Right renal pelvis (tissue), 4 donors: ENCODE results near the gene PRR7. TPM values are rescaled to one million over a fixed set of nuclear protein-coding genes. Genes with fewer than 3 reads are reported as not detected.

Source experiments
- DNase-seq, 4 donors: peaks; one replicate each; pipeline ENCODE4 v3.0.0-alpha.2; 2013; ENCODE audit warnings: low read depth in 4 of 4, low spot score in 3 of 4, missing footprints in 1 of 4
- polyA plus RNA-seq, 4 donors: library from polyadenylated mRNA; unstranded; fragments of 120-200 nt; gene quantifications; one replicate each; pipeline ENCODE4 v1.2.1, GENCODE V29; 2013; ENCODE audit not compliant: insufficient read length in 4 of 4

Gene PRR7
- polyA plus RNA-seq, 4 donors = 0.83 to 3.8 (median 1.2) TPM

GRCh38 chr5:177434942-177435738, 11.5 kb upstream of the PRR7 start:
- no peak for DNase-seq

DNA sequence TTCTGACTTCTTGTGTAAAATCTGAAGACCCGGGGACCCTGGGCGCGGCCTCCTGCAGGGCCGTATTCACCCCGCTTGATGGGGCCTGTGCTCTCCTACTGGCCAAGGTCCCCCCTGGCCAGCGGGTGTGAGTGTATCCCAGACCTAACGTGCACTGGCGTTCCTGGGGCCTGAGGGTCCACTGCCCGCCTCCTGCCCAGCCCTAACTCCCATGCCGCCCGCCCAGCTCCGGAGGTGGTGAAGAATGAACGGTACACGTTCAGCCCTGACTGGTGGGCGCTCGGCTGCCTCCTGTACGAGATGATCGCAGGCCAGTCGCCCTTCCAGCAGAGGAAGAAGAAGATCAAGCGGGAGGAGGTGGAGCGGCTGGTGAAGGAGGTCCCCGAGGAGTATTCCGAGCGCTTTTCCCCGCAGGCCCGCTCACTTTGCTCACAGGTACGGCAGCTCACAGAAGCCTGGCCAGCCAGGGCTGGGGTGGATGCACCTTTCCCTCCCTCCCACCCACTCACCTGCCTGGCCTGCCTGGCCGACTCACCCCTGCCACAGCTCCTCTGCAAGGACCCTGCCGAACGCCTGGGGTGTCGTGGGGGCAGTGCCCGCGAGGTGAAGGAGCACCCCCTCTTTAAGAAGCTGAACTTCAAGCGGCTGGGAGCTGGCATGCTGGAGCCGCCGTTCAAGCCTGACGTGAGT, 10.6 kb upstream of the PRR7 start:
- DNase-seq = no peak

- no peak for DNase-seq
Observed at GRCh38 chr5:177437623-177438022, 9.0 kb upstream of the PRR7 start.

DNA sequence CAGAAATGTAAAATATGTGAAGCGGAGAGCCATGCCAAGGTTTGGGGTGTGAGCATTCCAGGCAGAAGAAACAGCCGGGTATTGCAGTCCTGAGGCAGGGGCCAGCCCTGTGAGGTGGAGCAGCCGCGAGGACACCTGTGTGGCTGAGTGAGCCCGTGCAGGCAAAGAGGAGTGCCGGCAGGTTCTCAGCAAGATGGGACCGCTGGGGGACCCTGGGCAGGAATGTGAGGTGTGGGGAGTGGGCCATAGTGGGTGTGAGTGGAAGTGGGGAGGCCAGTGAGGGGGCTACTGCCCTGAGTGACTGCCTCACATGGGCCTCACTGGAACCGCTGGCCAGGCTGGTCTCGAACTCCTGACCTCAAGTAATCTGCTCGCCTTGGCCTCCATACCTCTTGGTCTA, 8.1 kb upstream of the PRR7 start:
- no peak for DNase-seq

DNA sequence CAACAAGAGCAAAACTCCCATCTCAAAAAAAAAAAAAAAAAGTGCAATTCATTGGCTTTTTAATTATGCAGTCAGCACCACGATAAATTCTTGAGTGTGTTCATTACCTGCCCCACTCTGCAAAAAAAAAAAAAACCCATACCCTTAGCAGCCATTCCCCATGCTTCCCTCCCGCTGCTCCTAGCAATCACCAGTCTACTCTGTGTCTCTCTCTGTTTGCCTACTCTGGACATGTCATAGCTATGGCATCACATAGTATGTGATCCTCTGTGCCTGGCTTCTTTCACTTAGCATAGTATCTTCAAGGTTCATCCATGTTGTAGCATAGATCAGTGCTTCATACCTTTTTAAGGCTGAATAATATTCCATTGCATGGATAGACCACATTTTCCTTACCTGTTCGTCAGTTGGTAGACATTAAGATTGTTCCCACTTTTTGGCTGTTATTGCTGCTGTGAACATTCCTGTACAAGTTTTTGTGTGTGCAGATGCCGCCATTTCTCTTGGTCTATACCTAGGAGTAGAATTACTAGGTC, 7.0 kb upstream of the PRR7 start:
- no peak for DNase-seq

DNA sequence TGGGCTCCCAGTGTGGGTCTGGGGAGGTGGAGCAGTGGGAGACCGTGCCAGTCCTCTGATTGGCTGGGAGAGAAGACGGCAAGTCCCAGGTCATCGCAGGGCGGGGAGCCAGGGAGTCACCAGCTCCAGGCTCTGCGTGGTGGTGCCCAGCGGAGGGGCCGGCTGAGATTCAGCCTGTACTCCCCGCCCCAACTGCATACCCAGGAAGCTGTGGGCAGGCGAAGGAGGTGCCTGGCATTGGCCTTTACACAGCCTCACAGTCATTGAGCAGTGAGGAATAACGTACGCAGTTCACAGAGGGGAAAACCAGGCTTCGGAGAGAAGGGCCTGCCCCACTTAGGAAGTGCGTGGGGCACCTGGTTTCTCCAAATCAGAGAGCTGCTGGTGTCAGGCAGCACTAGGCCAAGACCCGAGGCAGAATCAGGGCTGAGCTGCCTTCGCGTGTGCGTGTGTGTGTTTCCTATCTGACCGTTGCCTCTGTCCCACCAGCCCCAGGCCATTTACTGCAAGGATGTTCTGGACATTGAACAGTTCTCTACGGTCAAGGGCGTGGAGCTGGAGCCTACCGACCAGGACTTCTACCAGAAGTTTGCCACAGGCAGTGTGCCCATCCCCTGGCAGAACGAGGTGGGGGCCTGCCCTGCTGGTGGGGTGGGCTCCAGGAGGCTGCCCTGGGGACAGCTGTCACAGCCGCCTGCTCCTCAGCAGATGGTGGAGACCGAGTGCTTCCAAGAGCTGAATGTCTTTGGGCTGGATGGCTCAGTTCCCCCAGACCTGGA, 6.2 kb upstream of the PRR7 start:
- no peak for DNase-seq

DNA sequence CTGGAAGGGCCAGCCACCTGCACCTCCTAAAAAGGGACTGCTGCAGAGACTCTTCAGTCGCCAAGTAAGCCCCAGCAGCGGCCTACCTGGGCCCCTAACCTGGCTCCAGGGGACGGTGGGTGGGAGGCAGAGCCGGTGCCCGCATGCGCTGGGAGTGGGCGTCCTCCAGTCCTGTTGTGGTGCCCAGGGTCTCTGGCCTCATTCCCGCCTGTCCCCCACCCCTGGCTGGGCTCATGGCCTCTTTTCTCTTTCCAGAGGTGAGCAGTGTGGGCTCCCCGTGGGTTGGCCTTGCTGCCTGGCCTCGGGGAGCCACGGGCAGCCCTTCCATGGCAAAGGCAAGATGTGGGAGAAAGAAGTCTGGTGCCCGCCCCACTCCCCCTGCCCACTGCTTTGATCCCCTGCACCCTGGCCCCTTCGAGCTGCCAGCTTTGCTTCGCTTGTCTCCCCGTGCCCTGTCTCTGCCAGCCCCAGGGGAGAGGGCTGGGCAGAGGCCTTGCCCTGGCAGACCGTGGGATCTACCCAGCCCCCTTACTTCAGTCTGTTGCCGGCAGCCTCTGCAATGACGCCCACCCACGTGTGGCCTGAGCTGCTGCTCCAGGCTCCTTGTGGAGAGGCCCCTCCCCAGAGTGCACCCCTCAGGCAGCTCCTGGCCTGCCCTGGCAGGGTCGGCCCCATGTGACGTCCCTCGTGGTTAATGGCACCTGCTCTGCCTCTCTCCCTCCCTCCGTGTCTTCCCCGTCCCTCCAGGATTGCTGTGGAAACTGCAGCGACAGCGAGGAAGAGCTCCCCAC, 5.4 kb upstream of the PRR7 start:
- no peak for DNase-seq

- DNase-seq = no peak
Observed at GRCh38 chr5:177442066-177442826, 4.4 kb upstream of the PRR7 start.

DNA sequence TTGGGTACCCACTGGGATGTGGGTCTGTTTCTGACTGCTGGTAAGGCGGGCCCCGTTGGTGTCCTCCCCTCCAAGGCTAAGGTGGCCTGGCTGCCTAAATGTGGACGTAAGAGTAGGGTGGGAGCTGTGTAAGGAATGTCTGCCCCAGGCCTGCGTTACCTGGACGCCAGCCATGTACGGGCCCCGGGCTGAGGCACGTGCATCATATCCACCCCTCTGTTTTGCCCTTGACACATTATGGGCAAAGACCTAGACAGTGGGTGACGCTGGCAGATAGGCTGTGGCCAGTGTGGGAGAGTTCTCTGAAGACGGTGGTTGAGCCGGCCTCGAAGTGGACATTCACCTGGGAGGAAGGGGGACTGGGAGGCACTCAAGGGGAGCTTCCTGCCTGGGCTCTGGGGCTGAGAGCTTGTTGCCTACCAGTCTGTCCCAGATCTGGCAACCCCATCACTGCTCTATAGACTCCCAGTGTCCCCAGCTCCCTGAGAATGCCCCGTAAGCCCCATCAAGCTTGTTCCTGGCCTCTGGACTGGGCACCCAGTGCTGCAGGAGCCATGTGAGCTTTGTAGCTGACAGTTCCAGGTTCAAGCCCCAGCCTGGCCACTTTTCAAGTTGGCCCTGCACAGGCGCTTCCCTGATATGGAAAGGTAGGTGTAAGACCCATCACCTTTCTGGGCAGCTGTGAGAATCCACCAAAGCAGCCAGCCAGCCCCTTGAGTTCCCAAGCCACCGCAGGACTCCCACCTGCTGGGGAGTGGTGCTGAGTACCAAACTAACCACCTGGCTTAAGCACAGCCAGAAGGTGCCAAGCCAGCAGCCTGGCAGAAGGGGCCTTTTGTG, 3.2 kb upstream of the PRR7 start:
- DNase-seq = no peak

- DNase-seq = no peak
Observed at GRCh38 chr5:177444106-177445051, 2.2 kb upstream of the PRR7 start.

DNA sequence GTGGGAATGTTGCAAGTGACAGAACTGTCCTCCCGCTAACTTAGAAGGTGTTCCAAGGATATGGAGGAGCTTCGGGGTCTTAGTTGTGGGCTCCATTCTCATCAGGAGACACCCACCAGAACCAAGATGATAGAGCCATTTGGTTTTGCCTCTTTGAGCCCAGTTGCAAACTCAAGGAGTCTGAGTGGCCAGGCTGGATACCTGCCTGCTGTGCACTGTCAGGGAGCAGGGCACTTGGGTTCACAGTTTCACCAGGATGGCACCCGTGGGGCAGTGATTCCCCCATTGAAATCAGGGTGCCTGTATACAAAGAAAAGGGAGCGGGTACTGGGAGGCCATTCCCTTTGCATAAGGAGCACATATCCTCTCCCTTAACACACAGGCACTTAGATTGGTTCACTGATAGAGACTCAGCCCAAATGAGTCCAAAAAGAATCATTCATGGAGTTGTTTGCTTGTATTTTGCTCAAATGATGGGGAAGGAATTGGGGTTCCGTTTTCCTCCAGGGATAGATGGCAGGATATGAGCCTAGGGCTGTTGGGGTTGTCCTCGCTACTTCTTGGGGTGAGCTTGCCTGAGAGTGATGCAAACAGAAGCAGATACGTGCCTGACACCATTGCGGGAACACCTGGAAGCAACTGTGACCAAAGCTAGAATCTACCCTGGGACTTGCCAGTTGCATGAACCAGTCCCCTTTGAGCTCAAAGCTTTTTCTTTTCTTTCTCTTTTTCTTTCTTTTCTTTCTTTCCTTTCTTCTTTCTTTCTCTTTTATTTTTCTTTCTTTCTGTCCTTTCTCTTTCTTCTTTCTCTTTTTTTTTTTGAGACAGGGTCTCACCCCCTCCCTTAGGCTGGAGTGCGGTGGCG, 1.3 kb upstream of the PRR7 start:
- no peak for DNase-seq

DNA sequence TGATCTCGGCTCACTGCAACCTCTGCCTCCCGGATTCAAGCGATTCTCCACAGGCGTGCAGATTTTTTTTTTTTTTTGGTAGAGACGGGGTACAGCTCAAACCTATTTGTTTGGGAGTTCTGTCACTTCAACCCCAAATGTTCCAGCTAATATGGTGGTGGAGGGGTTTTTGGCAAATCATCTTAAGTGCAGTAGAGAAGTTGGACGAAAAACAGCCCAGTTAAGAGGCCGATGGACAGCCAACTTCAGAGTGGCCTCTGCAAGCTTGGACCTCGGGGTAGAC, 756 bp upstream of the PRR7 start:
- no peak for DNase-seq

DNA sequence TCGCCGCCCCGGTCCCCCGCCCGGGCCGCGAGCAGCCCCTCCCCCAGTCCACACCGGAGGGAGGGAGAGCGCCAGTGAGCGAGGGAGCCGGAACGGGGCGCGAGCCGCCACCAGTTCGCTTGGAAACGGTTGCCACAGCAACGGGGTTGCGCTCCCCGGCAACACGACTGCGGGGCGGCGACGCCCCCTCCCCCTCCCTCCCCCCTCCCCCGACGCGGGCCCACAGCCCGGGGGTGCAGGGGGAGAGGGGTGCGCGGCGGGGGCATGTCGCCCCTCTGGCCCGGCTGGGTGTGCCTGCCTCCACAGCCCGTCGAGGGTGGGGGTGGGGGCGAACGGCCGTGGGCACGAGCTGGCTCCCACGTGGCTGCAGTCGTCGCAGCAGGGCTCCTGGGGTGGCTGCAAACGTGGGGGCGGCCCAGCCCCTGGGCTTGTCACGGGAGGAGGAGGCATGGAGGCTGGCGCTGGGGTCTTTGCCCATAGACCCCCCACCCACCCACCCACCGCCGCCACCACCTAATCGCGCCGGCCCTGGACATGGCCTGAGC, 524 bp downstream of the PRR7 start:
- no peak for DNase-seq

- DNase-seq = no peak
Observed at GRCh38 chr5:177447611-177448243, 1.1 kb downstream of the PRR7 start.

DNA sequence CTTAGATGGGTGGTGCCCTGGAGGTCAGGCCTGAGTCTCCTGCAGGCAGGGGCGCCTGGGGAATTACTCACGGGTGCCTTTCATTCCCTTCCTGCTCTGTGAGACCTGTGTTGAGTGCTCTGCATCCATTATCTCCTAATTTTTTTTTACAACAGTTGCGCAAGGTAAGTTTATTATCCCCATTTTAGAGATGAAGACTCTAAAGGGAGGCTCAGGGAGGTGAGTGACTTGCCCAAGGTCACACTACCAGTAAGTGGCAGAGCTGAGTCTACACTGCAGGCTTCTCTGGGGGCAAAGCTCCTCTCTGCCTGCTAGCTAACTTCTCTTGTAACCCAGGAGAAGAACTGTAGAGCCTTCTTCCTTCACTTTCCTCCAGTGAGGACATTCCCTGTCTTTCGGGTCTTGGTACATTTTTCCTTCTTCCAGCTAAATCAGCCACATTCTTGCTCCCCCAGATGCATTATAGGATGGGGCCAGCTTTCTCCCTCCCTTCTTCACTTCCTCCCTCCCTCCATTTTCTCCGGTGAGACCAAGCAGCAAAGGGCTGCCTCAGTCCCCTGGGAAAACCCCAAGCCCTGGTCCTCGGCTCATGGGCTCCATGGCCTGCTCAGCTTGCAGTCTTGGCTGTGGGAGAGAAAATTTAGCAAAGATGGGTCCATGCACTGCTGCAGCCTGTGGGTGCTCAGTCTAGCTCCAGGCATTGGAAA, 1.8 kb downstream of the PRR7 start:
- no peak for DNase-seq
